SK-N-MC (cell line): Measurements from ENCODE around the gene NUDT22.

ENCODE experiments used
- EZH2 ChIP-seq: fragments of 200-600 bp; sonication (generic); IDR thresholded peaks from one replicate; pipeline ENCODE4 v1.6.1; 2017; ENCODE audit warnings: antibody characterized with exemption
- FOXP2 ChIP-seq: optimal IDR thresholded peaks from 2 replicates; pipeline ENCODE3; 2011; ENCODE audit warnings: mild to moderate bottlenecking, moderate library complexity; ENCODE audit not compliant: insufficient read depth; ENCODE audit errors: extremely low read length, control extremely low read depth
- POLR2AphosphoS5 ChIP-seq: IDR thresholded peaks from 2 replicates; pipeline ENCODE4 v1.6.1; 2012; ENCODE audit warnings: mild to moderate bottlenecking, low read depth, low read length, borderline replicate concordance

GRCh38 chr11:64278576-64279190 is 52.6 kb downstream of the NUDT22 start:
- TF ChIP-seq POLR2AphosphoS5 (no peak), EZH2 (no peak), FOXP2 (no peak)
